GM18507 (cell line): ENCODE data around the gene PSMB2.
A peak's percentile ranks its signal among the peaks of the same experiment; 100 is the strongest.
"Not testable (repeated sequence)": the region's sequence is repeated elsewhere in the genome, so short reads cannot be mapped to it uniquely, and the experiment has no call there.

Experiments
- DNase-seq: peaks from one replicate; pipeline ENCODE4 v3.0.0; 2011; ENCODE audit warnings: low read depth; ENCODE audit not compliant: insufficient read length; ENCODE audit errors: extremely low spot score
- FAIRE-seq: peaks from 2 replicates; lab custom pipeline; 2011; peaks lifted over from hg19 to GRCh38; lab: Jason Lieb, UNC

PSMB2 gene

GRCh38 chr1:35641233-35641866 lies at the start of gene PSMB2:
TSS of gene PSMB2 (minus strand) at chr1:35641526. CDS start at chr1:35641432, 94 bp downstream.
- FAIRE-seq: peak; percentile 97

GRCh38 chr1:35691080-35691479 lies 49.8 kb upstream of the PSMB2 start:
- FAIRE-seq: no peak
- DNase-seq: no peak

More at GRCh38 chr1:35641233-35641866, at the start of gene PSMB2:
- DNase-seq: peak; percentile 90

GRCh38 chr1:35690103-35690502 lies 48.8 kb upstream of the PSMB2 start:
- not testable (repeated sequence) for FAIRE-seq

GRCh38 chr1:35688161-35688560 lies 46.8 kb upstream of the PSMB2 start:
- FAIRE-seq: no peak
- no peak for DNase-seq

More at GRCh38 chr1:35690103-35690502, 48.8 kb upstream of the PSMB2 start:
- DNase-seq: not testable (repeated sequence)

DNA sequence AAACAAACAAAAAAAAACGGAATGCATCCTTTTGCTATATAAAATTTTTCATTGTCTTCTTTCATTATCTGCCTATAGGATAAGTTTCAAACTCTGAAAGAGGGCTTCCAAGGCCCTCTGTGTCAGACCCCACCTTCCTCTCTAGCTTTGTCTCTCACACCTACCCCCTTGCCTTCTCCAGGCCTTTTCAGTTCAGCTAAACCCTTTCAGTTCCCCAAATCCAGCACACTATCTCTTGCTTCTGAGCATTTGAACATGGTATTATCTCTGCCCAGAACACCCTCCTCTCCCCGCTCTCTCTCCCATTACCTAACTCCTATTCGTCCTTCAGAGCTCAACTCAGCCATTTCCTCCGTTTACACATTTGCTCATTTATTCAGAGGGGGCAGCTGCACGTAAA lies 41.7 kb upstream of the PSMB2 start:
- FAIRE-seq: no peak
- DNase-seq: no peak

DNA sequence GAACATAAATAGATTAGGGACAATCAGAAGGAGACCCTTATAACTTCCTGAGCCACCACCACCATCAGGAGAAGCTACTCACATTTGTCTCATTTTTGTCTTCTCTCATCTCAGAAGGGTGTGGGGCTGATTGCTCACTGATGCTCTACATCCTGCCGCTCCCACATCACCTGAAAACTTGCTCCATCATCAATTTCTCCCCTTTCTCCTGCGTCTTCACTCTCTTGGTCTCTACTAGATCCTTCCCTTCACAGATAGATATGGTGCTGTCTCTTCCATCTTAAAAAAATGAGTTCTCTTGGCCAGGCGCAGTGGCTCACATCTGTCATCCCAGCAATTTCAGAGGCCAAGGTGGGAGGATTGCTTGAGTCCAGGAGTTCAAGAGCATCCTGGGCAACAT lies 38.9 kb upstream of the PSMB2 start:
- DNase-seq (no peak), FAIRE-seq (no peak)

- no peak for DNase-seq
- FAIRE-seq: no peak
Observed at GRCh38 chr1:35675773-35676172, 34.4 kb upstream of the PSMB2 start.

DNA sequence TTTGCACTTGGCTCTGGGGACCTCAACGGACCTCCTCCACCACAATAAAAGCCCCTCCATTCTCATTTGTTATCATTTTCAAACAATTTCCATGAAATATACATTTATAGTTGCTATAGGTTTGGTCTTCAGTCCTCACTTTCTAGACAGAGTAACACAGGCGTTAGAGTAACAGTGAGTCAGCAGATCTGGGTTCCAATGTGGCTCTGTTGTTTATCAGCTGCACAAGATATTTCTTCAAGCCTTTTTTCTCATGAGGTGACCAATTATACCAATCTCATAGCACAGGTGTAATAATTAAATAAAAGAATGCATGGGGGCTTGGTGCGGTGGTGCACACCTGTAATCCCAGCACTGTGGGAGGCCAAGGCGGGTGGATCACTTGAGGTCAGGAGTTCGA lies 32.8 kb upstream of the PSMB2 start:
- FAIRE-seq (no peak), DNase-seq (no peak)

- FAIRE-seq: no peak
- DNase-seq: no peak
Observed at GRCh38 chr1:35672116-35672515, 30.8 kb upstream of the PSMB2 start.

GRCh38 chr1:35668506-35668905 lies 27.2 kb upstream of the PSMB2 start:
- DNase-seq: no peak
- FAIRE-seq: no peak

DNA sequence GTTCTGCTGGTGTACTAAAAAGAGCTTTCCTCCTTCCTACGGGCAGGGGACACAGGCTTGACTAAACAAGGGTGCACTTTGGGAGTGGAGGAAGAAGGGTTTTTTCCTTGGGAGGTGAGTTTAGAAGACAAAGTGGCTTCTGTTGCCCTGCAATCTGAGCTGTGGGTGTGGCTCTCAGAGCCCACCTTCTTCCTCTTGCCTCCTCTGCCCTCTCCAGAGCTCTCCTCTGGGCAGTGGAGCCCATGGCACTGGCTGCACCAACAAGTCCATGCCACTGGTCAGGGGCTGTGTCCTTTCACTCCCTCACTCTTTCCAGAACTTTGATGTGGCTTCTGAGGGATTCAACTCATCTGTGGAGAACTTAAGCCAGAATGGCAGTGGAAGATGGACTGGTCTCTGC lies 25.6 kb upstream of the PSMB2 start:
- FAIRE-seq: no peak

DNA sequence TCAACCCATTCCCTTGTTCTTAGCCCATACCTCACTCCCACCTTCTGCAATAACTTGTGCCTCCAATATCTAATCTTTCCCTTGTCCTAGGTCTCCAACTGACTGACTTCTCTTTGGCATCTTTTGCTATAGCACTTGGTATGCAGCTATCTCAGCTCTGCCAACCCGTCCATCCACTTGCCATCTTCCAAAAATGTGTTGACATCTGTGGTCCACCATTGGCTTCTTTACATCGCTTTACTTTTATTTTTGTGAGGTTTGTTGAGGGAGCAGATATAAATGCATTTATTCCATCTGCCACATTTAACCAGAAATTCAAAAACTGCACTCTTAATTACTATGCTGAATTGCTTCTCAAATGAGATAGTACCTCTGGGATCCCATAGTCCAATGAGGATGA lies 24.9 kb upstream of the PSMB2 start:
- DNase-seq: no peak
- no peak for FAIRE-seq

More for the DNA sequence above, 25.6 kb upstream of the PSMB2 start:
- DNase-seq: no peak

GRCh38 chr1:35663434-35663833 lies 22.1 kb upstream of the PSMB2 start:
- no peak for DNase-seq
- no peak for FAIRE-seq

DNA sequence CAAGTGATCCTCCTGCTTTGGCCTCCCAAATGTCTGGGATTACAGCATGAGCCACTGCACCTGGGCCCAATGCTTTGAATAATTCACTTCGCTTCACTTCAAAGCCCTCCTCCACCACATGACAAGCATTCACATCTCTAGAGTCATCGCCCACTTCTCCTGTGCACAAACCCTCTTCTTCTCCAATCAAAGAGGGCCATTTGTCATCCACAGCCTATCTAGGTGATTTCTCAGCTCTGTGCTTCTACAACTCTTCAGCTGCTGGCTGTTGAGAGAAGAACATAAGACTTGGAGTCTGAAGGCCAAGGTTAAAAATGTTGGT lies 20.1 kb upstream of the PSMB2 start:
- DNase-seq (no peak), FAIRE-seq (no peak)

- DNase-seq (no peak), FAIRE-seq (no peak)
Observed at GRCh38 chr1:35660581-35661473, 19.5 kb upstream of the PSMB2 start.

DNA sequence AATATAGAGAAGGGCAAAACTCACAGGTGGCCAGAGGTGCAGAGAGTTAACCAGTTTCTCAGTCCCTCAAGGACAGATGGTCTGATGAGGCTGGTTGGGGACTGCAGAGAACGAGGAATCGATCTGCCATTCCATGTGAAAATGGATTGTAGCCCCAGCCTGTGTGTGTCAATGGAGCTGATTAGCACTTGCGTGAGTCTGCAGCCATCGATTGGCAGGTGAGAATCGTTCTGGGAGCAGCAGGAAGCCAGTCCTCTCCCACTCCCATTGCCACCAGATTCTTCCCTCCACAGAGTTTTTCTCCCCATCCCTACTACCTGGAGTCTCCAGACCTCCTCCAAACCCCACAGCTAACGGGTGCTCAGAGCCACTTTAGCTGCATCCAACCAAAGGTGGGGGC lies 18.3 kb upstream of the PSMB2 start:
- no peak for DNase-seq
- FAIRE-seq: no peak

GRCh38 chr1:35657851-35658250 lies 16.5 kb upstream of the PSMB2 start:
- DNase-seq (no peak), FAIRE-seq (no peak)

DNA sequence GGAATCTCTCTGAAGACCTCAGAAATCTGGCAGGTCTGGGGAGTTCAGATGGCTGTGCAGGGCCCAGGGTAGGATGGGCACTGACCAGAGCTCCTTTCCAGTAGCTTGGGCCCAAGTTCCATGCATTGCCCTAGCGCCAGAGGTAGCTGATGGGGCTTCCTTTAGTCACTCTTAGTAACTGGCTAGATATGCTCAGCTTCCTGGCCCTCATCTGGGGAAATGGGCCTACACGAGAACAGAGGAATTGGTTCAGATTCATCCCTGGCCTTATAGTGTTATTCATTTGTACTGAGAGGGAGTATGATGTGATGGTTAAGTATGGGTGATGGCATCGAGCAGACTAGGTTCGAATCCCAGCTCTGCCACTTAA lies 15.5 kb upstream of the PSMB2 start:
- DNase-seq (no peak), FAIRE-seq (no peak)

DNA sequence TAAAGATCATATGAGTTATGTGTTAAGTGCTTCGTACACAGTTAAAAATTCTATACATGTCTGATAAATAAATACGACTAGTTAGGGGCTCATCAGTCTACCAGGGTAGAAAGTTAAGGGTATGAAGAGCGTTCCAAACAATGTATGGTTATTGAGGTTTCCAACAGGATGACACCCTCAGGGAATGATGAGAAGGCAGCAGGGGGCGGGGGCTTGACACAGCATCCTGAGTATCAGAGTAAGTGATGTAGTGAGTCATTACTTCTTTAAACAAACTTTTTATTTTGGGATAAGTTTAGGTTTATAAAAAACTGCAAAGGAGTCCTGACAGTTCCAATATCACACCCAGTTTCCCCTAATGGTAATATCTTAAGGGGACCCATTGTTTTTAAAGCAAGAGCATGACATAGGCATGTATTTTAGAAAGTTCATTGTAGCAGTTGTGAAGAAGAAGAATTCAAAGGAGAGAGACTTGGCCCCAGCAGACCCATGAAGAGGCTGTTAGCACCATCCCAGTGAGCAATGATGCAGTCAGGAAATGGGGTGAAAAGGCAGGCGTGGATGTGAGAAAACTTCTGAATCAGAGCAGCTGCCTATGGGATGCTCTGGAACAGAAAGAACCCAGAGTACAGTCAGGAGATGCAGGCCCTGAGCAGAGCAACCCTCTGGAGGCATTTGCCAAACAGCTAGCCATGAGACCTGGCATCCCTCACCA lies 15.0 kb upstream of the PSMB2 start:
- no peak for DNase-seq
- no peak for FAIRE-seq

- DNase-seq: no peak
- FAIRE-seq: no peak
Observed at GRCh38 chr1:35655196-35655595, 13.9 kb upstream of the PSMB2 start.
